Measurements from ENCODE around the gene TYMS. TPM values are rescaled to one million over a fixed set of nuclear protein-coding genes. Genes with fewer than 3 reads are reported as not detected.

The TYMS gene
- 354 and 362 TPM in 2 replicates for total RNA-seq

- intact Hi-C loops (cut with micrococcal nuclease), result loop anchor here (5.0 kb wide), 1 partner anchor 500 kb away; the partner anchor contains the start of gene USP14
Measured at GRCh38 chr18:657311-658000, at the start of gene TYMS. Gene TYMS, plus strand, starts transcription at chr18:657653. Its CDS starts 90 bp downstream, at chr18:657743.

GRCh38 chr18:607930-608329, 49.5 kb upstream of the TYMS start:
- intact Hi-C loops (cut with micrococcal nuclease), result no loop called here

- intact Hi-C loops (cut with micrococcal nuclease), result no loop called here
Measured at GRCh38 chr18:610214-610928, 47.1 kb upstream of the TYMS start.

- intact Hi-C loops (cut with micrococcal nuclease), result no loop called here
Measured at GRCh38 chr18:612156-612555, 45.3 kb upstream of the TYMS start.

- intact Hi-C loops (cut with micrococcal nuclease), result no loop called here
Measured at GRCh38 chr18:614193-614592, 43.3 kb upstream of the TYMS start.

GRCh38 chr18:615092-615521, 42.3 kb upstream of the TYMS start:
- intact Hi-C loops (cut with micrococcal nuclease), result loop anchor here (5.0 kb wide), 1 partner anchor 508 kb away; no protein-coding TSS in a partner anchor

- intact Hi-C loops (cut with micrococcal nuclease), result loop anchor here (2.0 to 5.0 kb wide), 2 partner anchors 19 to 508 kb away; partner anchors contain the start of gene CLUL1
Measured at GRCh38 chr18:615773-616172, 41.7 kb upstream of the TYMS start.

GRCh38 chr18:616380-616995, 41.0 kb upstream of the TYMS start:
- intact Hi-C loops (cut with micrococcal nuclease), result loop anchor here (2.0 to 5.0 kb wide), 2 partner anchors 20 to 509 kb away; partner anchors contain the start of gene CLUL1

GRCh38 chr18:617970-618504, 39.4 kb upstream of the TYMS start:
- intact Hi-C loops (cut with micrococcal nuclease), result loop anchor here (2.0 to 5.0 kb wide), 2 partner anchors 21 to 511 kb away; partner anchors contain the start of gene CLUL1

GRCh38 chr18:618618-619017, 38.8 kb upstream of the TYMS start:
- intact Hi-C loops (cut with micrococcal nuclease), result loop anchor here (5.0 kb wide), 1 partner anchor 511 kb away; no protein-coding TSS in a partner anchor

- intact Hi-C loops (cut with micrococcal nuclease), result loop anchor here (10.0 kb wide), 1 partner anchor 93 kb away; the partner anchor contains the start of gene ENOSF1
Measured at GRCh38 chr18:621291-622043, 36.0 kb upstream of the TYMS start.

- intact Hi-C loops (cut with micrococcal nuclease), result loop anchor here (10.0 kb wide), 1 partner anchor 93 kb away; the partner anchor contains the start of gene ENOSF1
Measured at GRCh38 chr18:622289-622688, 35.2 kb upstream of the TYMS start.

- intact Hi-C loops (cut with micrococcal nuclease), result loop anchor here (1.0 to 10.0 kb wide), 4 partner anchors 35 to 215 kb away; partner anchors contain the start of gene ENOSF1
Measured at GRCh38 chr18:623761-624620, 33.5 kb upstream of the TYMS start.

- intact Hi-C loops (cut with micrococcal nuclease), result loop anchor here (10.0 kb wide), 1 partner anchor 88 kb away; the partner anchor contains the start of gene ENOSF1
Measured at GRCh38 chr18:627231-627630, 30.2 kb upstream of the TYMS start.

GRCh38 chr18:629269-630150, 27.9 kb upstream of the TYMS start:
- intact Hi-C loops (cut with micrococcal nuclease), result loop anchor here (10.0 kb wide), 1 partner anchor 85 kb away; the partner anchor contains the start of gene ENOSF1

- intact Hi-C loops (cut with micrococcal nuclease), result no loop called here
Measured at GRCh38 chr18:631560-631959, 25.9 kb upstream of the TYMS start.

GRCh38 chr18:634551-635045, 22.9 kb upstream of the TYMS start:
- intact Hi-C loops (cut with micrococcal nuclease), result no loop called here

- intact Hi-C loops (cut with micrococcal nuclease), result no loop called here
Measured at GRCh38 chr18:635171-635570, 22.3 kb upstream of the TYMS start.

All from T-helper 2 cell treated with Interferon-gamma antibody and Interleukin-4, amounts not matched to agents 100 ng/mL and 5 ng/mL, for 36 hours (primary cell).